SK-N-SH (cell line): Measurements from ENCODE around the gene BRI3.

Experiments
- ELF1 ChIP-seq: IDR thresholded peaks from 2 replicates; pipeline ENCODE4 v1.4.0; 2012
- EP300 ChIP-seq, 2 experiments: IDR thresholded peaks; 2 replicates each; pipeline versions ENCODE4 v1.4.0 to v1.6.1; 2012; ENCODE audit warnings: borderline replicate concordance in 1 of 2, low read depth in 1 of 2, low read length in 1 of 2
- TF ChIP-seq, protein P1 (sequence below): fragments of 200-600 bp; sonication (generic); IDR thresholded peaks from 2 replicates; pipeline ENCODE4 v1.6.1; 2017; ENCODE audit warnings: antibody characterized with exemption, mild to moderate bottlenecking, moderate library complexity

GRCh38 chr7:98250789-98251188, 30.7 kb upstream of the BRI3 start:
- no peak for TF ChIP-seq EP300 (IDR thresholded peaks at IDR 0.05; ENCODE audit: borderline replicate concordance in 1 of 2, low read depth in 1 of 2, low read length in 1 of 2)
- TF ChIP-seq, protein P1, sequence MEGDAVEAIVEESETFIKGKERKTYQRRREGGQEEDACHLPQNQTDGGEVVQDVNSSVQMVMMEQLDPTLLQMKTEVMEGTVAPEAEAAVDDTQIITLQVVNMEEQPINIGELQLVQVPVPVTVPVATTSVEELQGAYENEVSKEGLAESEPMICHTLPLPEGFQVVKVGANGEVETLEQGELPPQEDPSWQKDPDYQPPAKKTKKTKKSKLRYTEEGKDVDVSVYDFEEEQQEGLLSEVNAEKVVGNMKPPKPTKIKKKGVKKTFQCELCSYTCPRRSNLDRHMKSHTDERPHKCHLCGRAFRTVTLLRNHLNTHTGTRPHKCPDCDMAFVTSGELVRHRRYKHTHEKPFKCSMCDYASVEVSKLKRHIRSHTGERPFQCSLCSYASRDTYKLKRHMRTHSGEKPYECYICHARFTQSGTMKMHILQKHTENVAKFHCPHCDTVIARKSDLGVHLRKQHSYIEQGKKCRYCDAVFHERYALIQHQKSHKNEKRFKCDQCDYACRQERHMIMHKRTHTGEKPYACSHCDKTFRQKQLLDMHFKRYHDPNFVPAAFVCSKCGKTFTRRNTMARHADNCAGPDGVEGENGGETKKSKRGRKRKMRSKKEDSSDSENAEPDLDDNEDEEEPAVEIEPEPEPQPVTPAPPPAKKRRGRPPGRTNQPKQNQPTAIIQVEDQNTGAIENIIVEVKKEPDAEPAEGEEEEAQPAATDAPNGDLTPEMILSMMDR: no peak
- no peak for TF ChIP-seq ELF1
